Sciatic nerve (tissue), 2 donors: ENCODE results near the gene MED26. TPM values are rescaled to one million over a fixed set of nuclear protein-coding genes. Genes with fewer than 3 reads are reported as not detected.
"Not testable (repeated sequence)": the region's sequence is repeated elsewhere in the genome, so short reads cannot be mapped to it uniquely, and the experiment has no call there.

Experiments
- ATAC-seq: fragments of 200-7000 bp; cut with Tn5 transposase; one replicate; pipeline ENCODE4 v1.9.1; 2020; ENCODE audit warnings: mild to moderate bottlenecking, moderate library complexity
- DNase-seq: peaks from one replicate; pipeline ENCODE4 v3.0.0-alpha.2; 2020; ENCODE audit warnings: low spot score
- intact Hi-C: fragments of 100-400 bp; cut with DNase I; formaldehyde crosslinking; loops from one replicate; pipeline ENCODE4 v1.14.2; 2022
- total RNA-seq: library from RNA; stranded (reverse); fragmentation: NEBNext Ultra II Directional; extraction: Animal tissue kit (Norgen Biotek cat#: 25700); gene quantifications from one replicate; pipeline ENCODE4 v1.2.1, GENCODE V29; 2021
- donor health status: DM: no; HTN: no; CAD: no.
- donor health status: DM: no; HTN: no; CAD: no.

Gene MED26
- total RNA-seq, 1 donor from 2014 or later: 11.4 TPM

GRCh38 chr19:16652854-16653253, 24.9 kb upstream of the MED26 start:
- intact Hi-C loops: no loop called here
- DNase-seq (no peak), ATAC-seq (no peak)

- DNase-seq, ATAC-seq, intact Hi-C loops: not testable (repeated sequence)
These were observed 23.6 kb upstream of the MED26 start for GRCh38 chr19:16651421-16652188.

- peak; percentile 27 for ATAC-seq
- DNase-seq: no peak
- intact Hi-C loops: no loop called here
These were observed 22.8 kb upstream of the MED26 start for GRCh38 chr19:16650821-16651220.

- intact Hi-C loops: no loop called here
- ATAC-seq (peak; percentile 82), DNase-seq (no peak)
These were observed 21.7 kb upstream of the MED26 start for GRCh38 chr19:16649734-16650133.

- ATAC-seq (no peak), DNase-seq (no peak)
- intact Hi-C loops: no loop called here
These were observed 17.1 kb upstream of the MED26 start for GRCh38 chr19:16645140-16645539.

- DNase-seq (no peak), ATAC-seq (no peak)
- intact Hi-C loops: no loop called here
These were observed 13.7 kb upstream of the MED26 start for GRCh38 chr19:16641695-16642094.

- intact Hi-C loops: no loop called here
These were observed 12.9 kb upstream of the MED26 start for GRCh38 chr19:16640951-16641350.

GRCh38 chr19:16638666-16639065, 10.7 kb upstream of the MED26 start:
- ATAC-seq (no peak), DNase-seq (no peak)
- intact Hi-C loops: loop anchor here (2.0 kb wide), 1 partner anchor 24 kb away; no protein-coding TSS in a partner anchor

More at GRCh38 chr19:16640951-16641350, 12.9 kb upstream of the MED26 start:
- ATAC-seq (no peak), DNase-seq (no peak)

- DNase-seq: no peak
- no peak for ATAC-seq
- intact Hi-C loops: no loop called here
These were observed 9.5 kb upstream of the MED26 start for GRCh38 chr19:16637535-16637934.

- intact Hi-C loops: no loop called here
- DNase-seq (no peak), ATAC-seq (no peak)
These were observed 3.5 kb upstream of the MED26 start for GRCh38 chr19:16631465-16631864.

- no peak for DNase-seq
- peak; percentile 41 for ATAC-seq
- intact Hi-C loops: no loop called here
These were observed 1.1 kb upstream of the MED26 start for GRCh38 chr19:16628984-16629691.

- ATAC-seq (no peak), DNase-seq (no peak)
- intact Hi-C loops: loop anchor here (2.0 kb wide), 1 partner anchor 55 kb away; the partner anchor contains the start of gene SLC35E1
These were observed 149 bp downstream of the MED26 start for GRCh38 chr19:16627928-16628182.

- ATAC-seq: no peak
- intact Hi-C loops: loop anchor here (2.0 kb wide), 1 partner anchor 55 kb away; the partner anchor contains the start of gene SLC35E1
- DNase-seq: peak; percentile 68
These were observed 644 bp downstream of the MED26 start for GRCh38 chr19:16627193-16627927.

- DNase-seq: no peak
- ATAC-seq: no peak
- intact Hi-C loops: loop anchor here (2.0 kb wide), 1 partner anchor 54 kb away; the partner anchor contains the start of gene SLC35E1
These were observed 1.2 kb downstream of the MED26 start for GRCh38 chr19:16626796-16627192.

GRCh38 chr19:16625163-16625958, 2.6 kb downstream of the MED26 start:
- intact Hi-C loops: no loop called here
- ATAC-seq: no peak
- DNase-seq: no peak

GRCh38 chr19:16624236-16624635, 3.8 kb downstream of the MED26 start:
- intact Hi-C loops: no loop called here
- no peak for DNase-seq
- no peak for ATAC-seq

GRCh38 chr19:16623576-16623975, 4.4 kb downstream of the MED26 start:
- intact Hi-C loops: no loop called here
- ATAC-seq (no peak), DNase-seq (no peak)

GRCh38 chr19:16623066-16623465, 4.9 kb downstream of the MED26 start:
- intact Hi-C loops: no loop called here
- ATAC-seq (no peak), DNase-seq (no peak)

- DNase-seq: no peak
- intact Hi-C loops: no loop called here
- peak; percentile 12 for ATAC-seq
These were observed 6.7 kb downstream of the MED26 start for GRCh38 chr19:16621165-16621800.
